HFF-Myc (cell line): ENCODE measurements around the gene AHNAK2.

Experiments used
- DNase-seq: peaks from one replicate; pipeline ENCODE4 v3.0.0-alpha.2; 2011; ENCODE audit warnings: low read depth; ENCODE audit errors: extremely low read depth
- H3K4me3 ChIP-seq: replicated peaks from 2 replicates; pipeline ENCODE4 v1.5.1; 2011; ENCODE audit warnings: low read depth, mild to moderate bottlenecking, control low read depth, low read length
- TF ChIP-seq, protein P1 (sequence below): IDR thresholded peaks from 2 replicates; pipeline ENCODE4 v1.5.1; 2012; ENCODE audit warnings: mild to moderate bottlenecking, low read depth, low read length, control low read depth; ENCODE audit errors: missing control alignments

The AHNAK2 gene

DNA sequence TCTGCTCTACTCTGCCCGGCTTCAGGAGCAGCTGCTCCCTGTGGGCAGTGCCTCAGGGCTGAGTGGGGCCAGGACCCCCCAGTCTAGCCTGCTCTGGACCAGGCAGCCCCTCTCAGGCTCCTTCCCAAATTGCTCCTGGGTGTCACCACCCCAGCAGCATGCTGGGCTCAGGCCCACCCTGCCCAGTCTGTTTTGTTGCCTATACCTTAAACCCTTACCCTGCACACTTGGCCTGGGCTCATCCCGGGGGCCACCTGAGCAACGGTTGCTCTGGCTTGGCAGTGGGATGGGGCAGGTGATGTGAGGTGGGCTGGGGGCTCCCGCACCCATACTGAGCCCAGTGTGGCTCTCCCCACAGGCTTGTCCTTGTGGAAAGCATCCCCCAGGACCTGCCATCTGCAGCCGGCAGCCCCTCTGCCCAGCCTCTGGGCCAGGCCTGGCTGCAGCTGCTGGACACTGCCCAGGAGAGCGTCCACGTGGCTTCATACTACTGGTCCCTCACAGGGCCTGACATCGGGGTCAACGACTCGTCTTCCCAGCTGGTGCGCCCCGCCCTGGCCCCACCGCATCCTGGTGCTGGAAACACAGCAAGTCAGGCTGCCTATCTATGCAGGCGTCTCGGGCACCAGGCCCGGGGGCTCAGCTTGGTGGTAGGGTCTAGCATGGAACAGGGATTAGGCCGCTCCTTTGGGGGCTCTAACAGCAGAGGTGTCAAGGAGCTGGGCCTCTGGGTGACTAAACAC is 49.6 kb downstream of the AHNAK2 start:
- TF ChIP-seq, protein P1, sequence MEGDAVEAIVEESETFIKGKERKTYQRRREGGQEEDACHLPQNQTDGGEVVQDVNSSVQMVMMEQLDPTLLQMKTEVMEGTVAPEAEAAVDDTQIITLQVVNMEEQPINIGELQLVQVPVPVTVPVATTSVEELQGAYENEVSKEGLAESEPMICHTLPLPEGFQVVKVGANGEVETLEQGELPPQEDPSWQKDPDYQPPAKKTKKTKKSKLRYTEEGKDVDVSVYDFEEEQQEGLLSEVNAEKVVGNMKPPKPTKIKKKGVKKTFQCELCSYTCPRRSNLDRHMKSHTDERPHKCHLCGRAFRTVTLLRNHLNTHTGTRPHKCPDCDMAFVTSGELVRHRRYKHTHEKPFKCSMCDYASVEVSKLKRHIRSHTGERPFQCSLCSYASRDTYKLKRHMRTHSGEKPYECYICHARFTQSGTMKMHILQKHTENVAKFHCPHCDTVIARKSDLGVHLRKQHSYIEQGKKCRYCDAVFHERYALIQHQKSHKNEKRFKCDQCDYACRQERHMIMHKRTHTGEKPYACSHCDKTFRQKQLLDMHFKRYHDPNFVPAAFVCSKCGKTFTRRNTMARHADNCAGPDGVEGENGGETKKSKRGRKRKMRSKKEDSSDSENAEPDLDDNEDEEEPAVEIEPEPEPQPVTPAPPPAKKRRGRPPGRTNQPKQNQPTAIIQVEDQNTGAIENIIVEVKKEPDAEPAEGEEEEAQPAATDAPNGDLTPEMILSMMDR = no peak
- H3K4me3 ChIP-seq = no peak overlapping the region
- no peak for DNase-seq

- TF ChIP-seq, protein P1 = no peak
- H3K4me3 ChIP-seq = no peak overlapping the region
- no peak for DNase-seq
These were observed 50.3 kb downstream of the AHNAK2 start for GRCh38 chr14:104927901-104928300.

- TF ChIP-seq, protein P1 = no peak
- H3K4me3 ChIP-seq = no peak overlapping the region
These were observed 50.8 kb downstream of the AHNAK2 start for GRCh38 chr14:104927432-104927816.

DNA sequence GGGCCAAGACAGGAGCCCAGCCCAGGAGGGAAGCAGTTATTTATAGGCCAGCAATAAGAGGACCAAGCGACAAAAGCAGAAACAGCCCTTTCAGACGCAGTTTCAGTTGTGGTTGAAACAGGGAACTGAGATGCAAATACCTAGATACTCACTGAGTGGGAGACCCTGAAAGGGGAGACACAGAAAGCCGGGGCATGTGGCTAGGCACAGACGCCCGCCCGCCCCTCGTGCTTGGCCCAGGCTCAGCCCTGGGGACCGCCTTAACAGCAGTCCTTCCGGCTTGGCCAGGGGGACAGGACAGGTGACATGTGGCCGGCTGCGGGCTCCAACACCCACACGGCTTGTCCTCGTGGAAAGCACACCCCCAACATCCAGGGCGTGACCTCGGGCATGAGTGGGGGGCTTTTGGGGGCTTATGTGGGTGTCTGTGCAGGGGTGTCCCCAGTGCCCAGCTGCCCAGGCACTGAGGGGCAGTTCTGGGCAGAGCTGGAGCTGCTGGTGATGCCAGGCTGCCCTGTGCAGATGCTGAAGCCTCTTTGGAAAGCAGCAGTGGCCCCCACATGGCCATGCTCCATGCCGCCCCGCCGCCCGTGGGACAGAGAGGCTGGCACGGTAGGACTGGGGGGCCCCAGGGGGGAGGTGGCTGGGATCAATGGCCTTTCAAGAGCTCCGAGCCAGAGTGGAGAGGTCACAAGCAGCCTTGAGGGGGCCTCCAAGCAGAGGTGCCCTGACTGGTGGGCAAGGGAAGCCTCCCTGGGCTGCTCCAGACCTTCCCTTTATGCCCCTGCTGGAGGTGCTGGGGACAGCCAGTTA is 51.3 kb downstream of the AHNAK2 start:
- H3K4me3 ChIP-seq = no peak overlapping the region
- TF ChIP-seq, protein P1 = no peak
- no peak for DNase-seq

More at GRCh38 chr14:104927432-104927816, 50.8 kb downstream of the AHNAK2 start:
- no peak for DNase-seq

DNA sequence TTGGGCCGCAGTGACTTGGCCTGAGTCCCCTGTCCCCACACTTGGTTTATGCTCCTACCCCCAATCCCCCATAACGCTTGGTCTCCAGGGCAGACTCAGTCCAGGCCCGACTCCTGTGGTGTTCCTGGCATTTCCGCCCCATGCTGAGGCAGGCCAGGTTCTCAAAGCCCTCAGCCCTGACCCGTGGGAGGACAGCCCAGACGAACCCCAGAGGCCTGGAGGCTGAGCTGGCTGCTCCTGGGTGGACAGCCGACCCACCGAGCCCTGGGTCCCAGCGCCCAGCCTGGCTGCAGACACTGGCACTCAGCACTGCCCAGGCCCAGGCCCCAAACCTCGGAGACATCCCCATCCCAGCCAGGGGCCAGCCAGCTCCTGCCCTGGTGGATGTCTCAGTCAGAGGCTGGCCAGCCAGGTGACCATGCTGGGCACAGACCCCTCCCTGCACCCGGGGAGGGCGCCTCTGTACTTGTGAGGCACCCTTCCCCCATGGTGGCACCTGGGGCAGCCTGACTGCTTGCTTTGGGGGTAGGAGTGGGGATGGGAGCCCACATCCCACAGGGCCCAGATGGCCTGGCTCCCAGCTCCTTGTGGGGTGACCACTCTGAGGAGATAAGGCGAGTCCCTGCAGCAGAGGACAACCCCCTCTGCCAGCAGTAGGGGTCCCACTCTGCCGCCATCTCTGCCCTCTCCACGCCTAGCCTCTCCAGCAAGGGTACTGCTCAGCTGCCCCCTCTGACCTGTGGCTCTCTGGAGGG is 52.1 kb downstream of the AHNAK2 start:
- TF ChIP-seq, protein P1 = no peak
- no peak for DNase-seq
- H3K4me3 ChIP-seq = no peak overlapping the region

GRCh38 chr14:104925214-104925854 is 52.8 kb downstream of the AHNAK2 start:
- no peak for DNase-seq
- TF ChIP-seq, protein P1 = no peak
- H3K4me3 ChIP-seq = no peak overlapping the region
